ENCODE data around the gene ASPHD2. TPM values are rescaled to one million over a fixed set of nuclear protein-coding genes. Genes with fewer than 3 reads are reported as not detected.
A peak's percentile ranks its signal among the peaks of the same experiment; 100 is the strongest.
"Not testable (repeated sequence)": the region's sequence is repeated elsewhere in the genome, so short reads cannot be mapped to it uniquely, and the experiment has no call there.

ASPHD2 gene
- total RNA-seq, 1 donor from 2014 or later = 10.6 TPM

DNA sequence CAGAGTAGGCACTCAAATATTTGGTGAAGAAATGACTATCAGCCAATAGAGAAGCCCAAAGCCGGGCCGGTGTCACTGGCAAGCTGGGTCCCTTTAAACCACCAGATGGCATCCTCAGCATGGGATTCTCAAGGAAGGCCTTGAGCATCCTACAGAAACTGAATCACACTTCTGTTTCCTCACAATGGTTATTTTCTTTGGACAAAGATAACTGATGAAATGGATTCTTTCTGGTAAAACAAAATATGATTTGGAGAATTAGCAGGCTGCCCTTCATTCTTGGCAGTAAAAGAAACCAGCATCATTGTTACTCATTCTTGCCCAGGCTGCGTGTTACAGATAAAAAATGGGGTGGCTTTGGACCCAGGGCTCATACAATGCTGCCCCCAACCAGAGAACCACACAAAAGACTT is 30.3 kb upstream of the ASPHD2 start:
- no peaks in the 10 kb centered on the region for H3K36me3 ChIP-seq (ENCODE audit: control insufficient read depth, insufficient read depth, low read length)
- TF ChIP-seq, protein P1, sequence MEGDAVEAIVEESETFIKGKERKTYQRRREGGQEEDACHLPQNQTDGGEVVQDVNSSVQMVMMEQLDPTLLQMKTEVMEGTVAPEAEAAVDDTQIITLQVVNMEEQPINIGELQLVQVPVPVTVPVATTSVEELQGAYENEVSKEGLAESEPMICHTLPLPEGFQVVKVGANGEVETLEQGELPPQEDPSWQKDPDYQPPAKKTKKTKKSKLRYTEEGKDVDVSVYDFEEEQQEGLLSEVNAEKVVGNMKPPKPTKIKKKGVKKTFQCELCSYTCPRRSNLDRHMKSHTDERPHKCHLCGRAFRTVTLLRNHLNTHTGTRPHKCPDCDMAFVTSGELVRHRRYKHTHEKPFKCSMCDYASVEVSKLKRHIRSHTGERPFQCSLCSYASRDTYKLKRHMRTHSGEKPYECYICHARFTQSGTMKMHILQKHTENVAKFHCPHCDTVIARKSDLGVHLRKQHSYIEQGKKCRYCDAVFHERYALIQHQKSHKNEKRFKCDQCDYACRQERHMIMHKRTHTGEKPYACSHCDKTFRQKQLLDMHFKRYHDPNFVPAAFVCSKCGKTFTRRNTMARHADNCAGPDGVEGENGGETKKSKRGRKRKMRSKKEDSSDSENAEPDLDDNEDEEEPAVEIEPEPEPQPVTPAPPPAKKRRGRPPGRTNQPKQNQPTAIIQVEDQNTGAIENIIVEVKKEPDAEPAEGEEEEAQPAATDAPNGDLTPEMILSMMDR (IDR thresholded peaks at IDR 0.05; ENCODE audit: insufficient read depth, low read length, poor library complexity, severe bottlenecking) = peak; percentile 75
- no peak overlapping the region for H3K4me3 ChIP-seq (ENCODE audit: low read depth, low read length)
- H3K27me3 ChIP-seq (ENCODE audit: control insufficient read depth, insufficient read depth, low read length) = no peaks in the 10 kb centered on the region
- DNase-seq (ENCODE audit: low read depth) = peak; percentile 21

DNA sequence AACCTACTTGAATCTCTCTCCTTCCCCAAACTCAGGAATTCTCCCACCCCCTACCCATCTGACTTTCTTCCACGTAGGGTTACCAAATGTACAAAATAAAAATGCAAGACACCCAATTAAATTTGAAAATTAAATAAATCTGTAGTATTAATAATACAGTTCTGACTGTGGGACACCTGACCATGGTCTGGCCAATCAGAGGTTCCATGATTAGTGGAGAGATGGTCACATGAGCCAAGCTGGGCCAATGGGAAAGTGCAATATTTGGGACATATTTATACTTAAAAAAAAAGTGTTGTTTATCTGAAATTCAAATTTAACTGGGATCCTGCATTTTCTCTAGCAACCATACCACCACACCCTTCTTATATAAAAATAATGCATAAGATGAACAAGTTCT is 29.8 kb upstream of the ASPHD2 start:
- TF ChIP-seq, protein P1 (IDR thresholded peaks at IDR 0.05; ENCODE audit: insufficient read depth, low read length, poor library complexity, severe bottlenecking) = no peak
- Histone ChIP-seq H3K36me3 (ENCODE audit: control insufficient read depth, insufficient read depth, low read length) (no peaks in the 10 kb centered on the region), H3K4me3 (ENCODE audit: low read depth, low read length) (no peak overlapping the region), H3K27me3 (ENCODE audit: control insufficient read depth, insufficient read depth, low read length) (no peaks in the 10 kb centered on the region)
- no peak for DNase-seq (ENCODE audit: low read depth)

DNA sequence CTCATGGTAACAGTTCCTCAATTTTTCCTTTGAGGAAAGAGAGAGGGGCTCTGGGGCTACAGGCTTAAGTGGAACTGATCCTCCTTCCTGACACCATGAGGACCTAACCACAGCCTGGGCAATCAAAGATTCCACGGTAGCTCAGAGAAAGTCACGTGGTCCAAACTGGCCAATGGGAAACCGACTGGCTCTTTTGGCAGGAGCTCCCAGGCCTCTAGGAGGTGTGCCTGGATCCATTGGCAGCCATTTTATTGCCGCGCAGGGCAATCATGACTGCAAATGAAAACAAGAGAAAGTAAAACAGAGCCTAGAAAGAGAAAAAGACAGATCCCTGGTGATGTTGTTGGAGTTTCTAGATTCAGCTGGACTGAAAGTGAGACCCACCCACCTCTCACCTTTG is 27.3 kb upstream of the ASPHD2 start:
- no peak for DNase-seq (ENCODE audit: low read depth)
- peaks cover 2% of the 10 kb centered on the region for H3K27me3 ChIP-seq (ENCODE audit: control insufficient read depth, insufficient read depth, low read length)
- no peaks in the 10 kb centered on the region for H3K36me3 ChIP-seq (ENCODE audit: control insufficient read depth, insufficient read depth, low read length)
- TF ChIP-seq, protein P1 (IDR thresholded peaks at IDR 0.05; ENCODE audit: insufficient read depth, low read length, poor library complexity, severe bottlenecking) = no peak
- no peak overlapping the region for H3K4me3 ChIP-seq (ENCODE audit: low read depth, low read length)

DNA sequence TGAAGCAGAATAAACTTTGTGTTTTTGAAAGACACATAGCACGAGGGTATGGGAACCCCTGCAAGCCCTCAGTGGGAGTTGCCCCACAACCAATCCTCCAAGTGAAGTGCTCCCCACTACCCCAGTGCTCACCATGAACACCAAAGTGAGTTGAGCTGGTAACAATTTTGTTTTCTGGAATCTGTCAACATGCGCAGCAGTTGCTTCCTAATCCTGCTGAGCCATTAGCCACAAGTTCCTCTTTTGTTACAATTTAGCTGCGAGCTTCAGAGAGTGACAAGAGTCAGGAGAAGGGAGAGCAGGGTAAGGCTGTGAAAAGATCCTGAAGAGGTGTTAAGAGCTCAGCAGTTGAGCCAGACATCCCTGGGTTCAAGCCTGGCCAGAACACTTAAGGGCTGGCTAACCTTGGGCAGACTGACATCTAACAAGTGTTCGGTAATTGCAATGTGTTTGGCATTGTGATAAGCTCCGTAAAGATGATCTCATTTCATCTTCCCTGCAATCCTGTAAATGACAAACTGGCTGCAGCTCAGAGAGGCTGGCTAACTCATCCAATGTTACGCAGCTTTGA is 24.1 kb upstream of the ASPHD2 start:
- peaks cover 5% of the 10 kb centered on the region for H3K27me3 ChIP-seq (ENCODE audit: control insufficient read depth, insufficient read depth, low read length)
- H3K4me3 ChIP-seq (ENCODE audit: low read depth, low read length) = no peak overlapping the region
- DNase-seq (ENCODE audit: low read depth) = no peak
- TF ChIP-seq, protein P1 (IDR thresholded peaks at IDR 0.05; ENCODE audit: insufficient read depth, low read length, poor library complexity, severe bottlenecking) = no peak
- no peaks in the 10 kb centered on the region for H3K36me3 ChIP-seq (ENCODE audit: control insufficient read depth, insufficient read depth, low read length)

DNA sequence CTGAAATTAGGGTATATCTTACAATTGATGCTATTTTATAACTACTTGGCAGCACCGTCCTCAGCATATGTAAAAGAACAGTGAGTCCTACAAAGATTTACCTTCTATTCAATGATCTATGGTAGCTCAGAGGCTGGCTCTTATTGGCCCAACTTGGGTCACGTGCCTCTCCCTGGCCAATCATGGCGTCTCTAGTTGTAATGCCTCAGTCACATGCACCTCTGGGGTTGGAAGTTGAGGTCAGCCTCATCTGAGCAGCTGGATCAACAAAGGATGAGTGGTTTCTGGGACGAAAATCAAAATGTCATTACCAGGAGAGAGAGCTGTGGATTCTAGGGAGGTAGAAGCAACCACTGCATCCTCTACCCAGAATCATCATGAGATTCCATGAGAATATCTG is 22.9 kb upstream of the ASPHD2 start:
- TF ChIP-seq, protein P1 (IDR thresholded peaks at IDR 0.05; ENCODE audit: insufficient read depth, low read length, poor library complexity, severe bottlenecking) = no peak
- no peak for DNase-seq (ENCODE audit: low read depth)
- no peaks in the 10 kb centered on the region for H3K36me3 ChIP-seq (ENCODE audit: control insufficient read depth, insufficient read depth, low read length)

DNA sequence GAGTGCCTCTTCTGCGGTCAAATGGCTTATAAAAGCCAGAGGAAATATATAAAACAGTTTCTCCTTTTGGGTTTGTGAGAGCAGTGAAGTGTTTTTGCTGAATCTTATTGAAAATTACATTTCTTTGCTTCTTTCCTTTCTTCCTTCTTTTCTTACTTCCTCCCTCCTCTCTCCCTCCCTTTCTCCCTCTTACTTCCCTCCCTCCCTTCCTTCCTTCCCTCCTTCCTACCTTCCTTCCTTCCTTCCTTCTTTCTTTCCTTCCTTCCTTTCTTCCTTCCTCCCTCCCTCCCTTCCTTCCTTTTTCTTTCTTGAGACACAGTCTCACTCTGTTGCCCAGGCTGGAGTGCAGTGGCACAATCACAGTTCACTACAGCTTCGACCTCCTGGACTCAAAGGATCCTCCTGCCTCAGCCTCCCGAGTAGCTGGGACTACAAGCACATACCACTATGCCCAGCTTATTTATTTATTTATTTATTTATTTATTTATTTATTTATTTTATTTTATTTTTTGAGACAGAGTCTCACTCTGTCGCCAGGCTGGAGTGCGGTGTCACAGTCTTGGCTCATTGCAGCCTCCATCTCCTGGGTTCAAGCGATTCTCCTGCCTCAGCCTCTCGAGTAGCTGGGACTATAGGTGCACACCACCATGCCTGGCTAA is 20.4 kb upstream of the ASPHD2 start:
- not testable (repeated sequence) for H3K4me3 ChIP-seq (ENCODE audit: low read depth, low read length); H3K36me3 ChIP-seq (ENCODE audit: control insufficient read depth, insufficient read depth, low read length); DNase-seq (ENCODE audit: low read depth); H3K27me3 ChIP-seq (ENCODE audit: control insufficient read depth, insufficient read depth, low read length)

More for the DNA sequence above, 22.9 kb upstream of the ASPHD2 start:
- no peak overlapping the region for H3K4me3 ChIP-seq (ENCODE audit: low read depth, low read length)
- peaks cover 5% of the 10 kb centered on the region for H3K27me3 ChIP-seq (ENCODE audit: control insufficient read depth, insufficient read depth, low read length)
